Measurements from ENCODE around the gene C19orf38. TPM values are rescaled to one million over a fixed set of nuclear protein-coding genes. Genes with fewer than 3 reads are reported as not detected.

Gene C19orf38
- total and polyA plus RNA-seq, 2 experiments from 2014 or later, result 0.20 to 0.22 TPM

DNA sequence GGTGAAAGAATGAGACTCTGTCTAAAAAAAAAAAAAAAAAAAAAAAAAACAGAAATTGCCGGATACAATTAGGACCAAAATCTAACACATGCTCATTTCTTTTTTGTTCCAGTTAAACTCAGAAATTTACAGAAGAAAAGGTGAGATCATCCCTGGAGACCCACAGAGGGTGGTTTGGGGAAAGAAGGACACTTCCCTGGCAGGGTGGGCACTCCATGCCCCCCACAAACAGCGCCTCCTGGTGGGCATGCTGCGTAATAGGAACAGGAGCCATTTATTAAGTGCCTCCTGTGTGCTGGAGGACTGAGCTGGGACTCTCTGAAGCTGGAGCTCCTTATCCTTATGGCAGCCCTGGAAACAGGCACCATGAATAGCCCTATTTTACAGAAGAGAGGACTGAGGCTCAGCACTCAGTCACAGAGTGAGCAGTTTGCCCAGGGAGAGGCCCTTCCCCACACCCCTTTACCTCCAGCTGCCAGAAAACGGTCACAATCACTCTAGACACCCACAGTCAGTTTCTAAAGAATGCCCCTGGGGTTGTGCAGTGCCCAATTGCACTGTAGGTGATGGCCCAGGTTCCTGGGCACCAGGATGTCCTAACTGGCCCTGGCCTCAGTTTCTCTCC is 10.1 kb downstream of the C19orf38 start:
- H3K4me3 ChIP-seq, result no peak overlapping the region
- H3K36me3 ChIP-seq (ENCODE audit: low read depth), result no peaks in the 10 kb centered on the region
- DNase-seq, result peak; percentile 50

DNA sequence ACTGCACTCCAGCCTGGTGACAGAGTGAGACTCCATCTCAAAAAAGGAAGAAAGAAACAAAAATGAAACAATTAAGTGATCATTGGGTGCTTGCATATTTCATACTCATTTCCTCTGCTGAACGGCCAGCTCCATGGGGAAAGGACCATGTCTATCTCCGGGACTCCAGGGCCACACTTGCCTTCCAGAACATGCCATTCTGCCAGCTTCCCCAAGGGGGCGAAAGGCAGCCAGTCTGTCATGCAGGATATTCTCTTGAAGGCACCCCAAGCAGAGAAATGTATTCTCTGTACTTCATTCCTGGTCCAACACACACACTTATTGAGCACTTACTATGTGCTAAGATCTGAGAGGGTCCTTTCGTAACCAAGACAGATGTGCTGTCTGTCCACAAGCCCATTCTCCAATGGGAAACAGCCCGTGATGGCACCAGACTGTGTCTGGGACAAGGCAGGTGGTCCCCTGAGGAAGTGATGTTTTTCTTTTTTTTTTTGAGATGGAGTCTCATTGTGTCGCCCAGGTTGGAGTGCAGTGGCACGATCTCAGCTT is 13.0 kb downstream of the C19orf38 start:
- TF ChIP-seq EZH2phosphoT487 (IDR thresholded peaks at IDR 0.05; ENCODE audit: insufficient read depth, low read depth) (no peak), EZH2 (IDR thresholded peaks at IDR 0.05; ENCODE audit: insufficient read depth, poor library complexity, severe bottlenecking) (no peak)
- Histone ChIP-seq H3K9me2 (ENCODE audit: insufficient read depth) (no peaks in the 10 kb centered on the region), H3K4me1 (ENCODE audit: insufficient read depth) (0 out of 2 replicates have a peak, but pooled peaks cover 11% of the 10 kb centered on the region), H2AFZ (no peak overlapping the region), H3F3A (ENCODE audit: insufficient read depth) (peaks cover 15% of the 10 kb centered on the region), H3K27ac (no peak overlapping the region), H4K20me1 (ENCODE audit: insufficient read depth) (no peaks in the 10 kb centered on the region), H3K4me3 (no peak overlapping the region), H3K9me3 (ENCODE audit: low read depth) (no peaks in the 10 kb centered on the region), H3K27me3 (replicated peaks; ENCODE audit: insufficient read depth) (no peaks in the 10 kb centered on the region), H3K36me3 (ENCODE audit: low read depth) (no peaks in the 10 kb centered on the region), H3K79me2 (ENCODE audit: insufficient read depth) (no peaks in the 10 kb centered on the region), H3K9ac (no peak overlapping the region), H3K4me2 (ENCODE audit: unreplicated experiment) (no peak overlapping the region)
- peak; percentile 60 for DNase-seq
- WGBS, 2 experiments (ENCODE audit: low coverage in 1 of 2, low lambda C conversion rate in 2 of 2, missing lambda C conversion rate in 2 of 2), result 57 to 64% methylated on average over 7 of the region's 7 CpGs
- in situ Hi-C loops (cut with MboI), result no loop called here

More for the DNA sequence above, 10.1 kb downstream of the C19orf38 start:
- Histone ChIP-seq H3K4me1 (ENCODE audit: insufficient read depth) (0 out of 2 replicates have a peak, but pooled peaks cover 1% of the 10 kb centered on the region), H3K27me3 (replicated peaks; ENCODE audit: insufficient read depth) (no peaks in the 10 kb centered on the region), H4K20me1 (ENCODE audit: insufficient read depth) (no peaks in the 10 kb centered on the region), H3K9me3 (ENCODE audit: low read depth) (no peaks in the 10 kb centered on the region), H3K27ac (no peak overlapping the region), H3K79me2 (ENCODE audit: insufficient read depth) (no peaks in the 10 kb centered on the region), H3F3A (ENCODE audit: insufficient read depth) (peaks cover 7% of the 10 kb centered on the region; the same call in 1 of the 2 replicates), H3K9ac (no peak overlapping the region), H3K9me2 (ENCODE audit: insufficient read depth) (no peaks in the 10 kb centered on the region), H3K4me2 (ENCODE audit: unreplicated experiment) (no peak overlapping the region), H2AFZ (no peak overlapping the region)
- TF ChIP-seq EZH2phosphoT487 (IDR thresholded peaks at IDR 0.05; ENCODE audit: insufficient read depth, low read depth), result no peak
- no peak for TF ChIP-seq EZH2 (IDR thresholded peaks at IDR 0.05; ENCODE audit: insufficient read depth, poor library complexity, severe bottlenecking)
- in situ Hi-C loops (cut with MboI), result no loop called here
- 36 to 38% methylated on average over 4 of the region's 4 CpGs for WGBS, 2 experiments (ENCODE audit: low coverage in 1 of 2, low lambda C conversion rate in 2 of 2, missing lambda C conversion rate in 2 of 2)

DNA sequence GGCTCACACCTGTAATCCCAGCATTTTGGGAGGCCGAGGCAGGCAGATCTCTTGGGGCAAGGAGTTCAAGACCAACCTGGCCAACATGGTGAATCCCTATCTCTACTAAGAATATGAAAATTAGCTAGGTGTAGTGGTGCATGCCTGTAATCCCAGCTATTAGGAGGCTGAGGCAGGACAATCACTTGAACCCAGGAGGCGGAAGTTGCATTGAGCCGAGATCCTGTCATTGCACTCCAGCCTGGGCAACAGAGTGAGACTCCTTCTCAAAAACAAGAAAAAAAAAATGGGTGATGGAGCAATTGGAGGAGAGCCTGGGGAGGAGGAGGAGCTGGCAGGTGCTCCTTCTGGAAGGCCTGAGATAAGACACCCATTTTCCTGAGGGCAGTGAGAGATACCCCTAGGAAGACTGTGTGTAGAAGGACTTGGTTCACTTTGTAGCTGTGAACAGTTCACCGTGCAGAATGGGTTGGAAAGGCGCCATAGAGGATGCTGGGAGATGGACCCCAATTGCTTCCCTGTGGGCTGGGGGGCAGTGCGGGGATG is 14.4 kb downstream of the C19orf38 start:
- no peak overlapping the region for H3K4me2 ChIP-seq (ENCODE audit: unreplicated experiment)
- in situ Hi-C loops (cut with MboI), result no loop called here
- no peak for DNase-seq
- WGBS, 2 experiments (ENCODE audit: low coverage in 1 of 2, low lambda C conversion rate in 2 of 2, missing lambda C conversion rate in 2 of 2), result 82 to 84% methylated on average over 6 of the region's 6 CpGs
- no peak overlapping the region for H2AFZ ChIP-seq
- H3K9me3 ChIP-seq (ENCODE audit: low read depth), result no peaks in the 10 kb centered on the region
- H3K9ac ChIP-seq, result no peak overlapping the region
- H3K27me3 ChIP-seq (replicated peaks; ENCODE audit: insufficient read depth), result no peaks in the 10 kb centered on the region
- H3K27ac ChIP-seq, result no peak overlapping the region
- no peak overlapping the region for H3K4me3 ChIP-seq
- TF ChIP-seq EZH2phosphoT487 (IDR thresholded peaks at IDR 0.05; ENCODE audit: insufficient read depth, low read depth), result no peak
- TF ChIP-seq EZH2 (IDR thresholded peaks at IDR 0.05; ENCODE audit: insufficient read depth, poor library complexity, severe bottlenecking), result no peak
- no peaks in the 10 kb centered on the region for H4K20me1 ChIP-seq (ENCODE audit: insufficient read depth)
- H3K9me2 ChIP-seq (ENCODE audit: insufficient read depth), result no peaks in the 10 kb centered on the region
- peaks cover 15% of the 10 kb centered on the region for H3F3A ChIP-seq (ENCODE audit: insufficient read depth)
- H3K4me1 ChIP-seq (ENCODE audit: insufficient read depth), result 0 out of 2 replicates have a peak, but pooled peaks cover 11% of the 10 kb centered on the region
- H3K79me2 ChIP-seq (ENCODE audit: insufficient read depth), result no peaks in the 10 kb centered on the region
- H3K36me3 ChIP-seq (ENCODE audit: low read depth), result no peaks in the 10 kb centered on the region

DNA sequence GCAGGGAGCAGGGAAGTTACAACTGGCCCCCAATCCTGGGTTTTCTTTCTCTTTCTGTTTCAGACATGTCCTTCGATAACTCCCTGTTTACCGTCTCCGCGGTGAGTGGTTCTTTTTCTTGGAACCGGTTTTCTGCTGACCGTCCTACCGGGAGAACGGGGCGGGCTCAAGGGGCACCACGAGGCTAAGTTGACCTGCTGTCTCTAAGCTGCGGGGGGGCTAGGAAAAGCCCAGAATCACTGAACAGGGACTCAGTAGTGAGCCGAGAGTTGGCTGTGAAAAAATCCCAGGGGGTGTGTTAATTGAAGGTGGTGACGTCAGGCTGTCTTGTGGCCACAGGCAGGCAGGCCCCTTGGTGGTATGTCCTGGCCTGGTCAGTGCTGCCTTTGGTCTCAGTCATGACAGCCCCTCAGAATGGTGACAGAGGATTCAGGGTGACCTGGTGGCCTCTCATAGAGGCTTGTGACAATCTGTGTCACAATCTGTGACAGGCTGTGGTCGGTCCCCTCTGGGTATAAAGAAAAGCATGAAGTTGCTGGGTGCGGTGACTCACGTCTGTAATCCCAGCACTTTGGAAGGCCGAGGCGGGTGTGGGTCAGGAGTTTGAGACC is 15.0 kb downstream of the C19orf38 start:
- H3K36me3 ChIP-seq (ENCODE audit: low read depth), result no peaks in the 10 kb centered on the region
- H3F3A ChIP-seq (ENCODE audit: insufficient read depth), result peaks cover 15% of the 10 kb centered on the region
- H3K4me3 ChIP-seq, result no peak overlapping the region
- in situ Hi-C loops (cut with MboI), result no loop called here
- H3K27me3 ChIP-seq (replicated peaks; ENCODE audit: insufficient read depth), result no peaks in the 10 kb centered on the region
- H2AFZ ChIP-seq, result peak overlapping the region; percentile 93; the same call in 1 of the 2 replicates
- H3K4me1 ChIP-seq (ENCODE audit: insufficient read depth), result 0 out of 2 replicates have a peak, but pooled peaks cover 11% of the 10 kb centered on the region
- TF ChIP-seq EZH2phosphoT487 (IDR thresholded peaks at IDR 0.05; ENCODE audit: insufficient read depth, low read depth) (no peak), EZH2 (IDR thresholded peaks at IDR 0.05; ENCODE audit: insufficient read depth, poor library complexity, severe bottlenecking) (no peak)
- peak overlapping the region; percentile 21 for H3K27ac ChIP-seq
- no peak overlapping the region for H3K4me2 ChIP-seq (ENCODE audit: unreplicated experiment)
- DNase-seq, result peak; percentile 75
- H3K79me2 ChIP-seq (ENCODE audit: insufficient read depth), result no peaks in the 10 kb centered on the region
- no peak overlapping the region for H3K9ac ChIP-seq
- no peaks in the 10 kb centered on the region for H3K9me3 ChIP-seq (ENCODE audit: low read depth)
- 58 to 68% methylated on average over 18 of the region's 18 CpGs for WGBS, 2 experiments (ENCODE audit: low coverage in 1 of 2, low lambda C conversion rate in 2 of 2, missing lambda C conversion rate in 2 of 2)
- H3K9me2 ChIP-seq (ENCODE audit: insufficient read depth), result no peaks in the 10 kb centered on the region
- H4K20me1 ChIP-seq (ENCODE audit: insufficient read depth), result no peaks in the 10 kb centered on the region
